ENCODE data around the gene BRINP2. TPM values are rescaled to one million over a fixed set of nuclear protein-coding genes. Genes with fewer than 3 reads are reported as not detected.

The BRINP2 gene
- total and polyA plus RNA-seq, 2 of the 4 experiments (the other 2 are of a cell fraction), result not detected

GRCh38 chr1:177286396-177286795 is 115.6 kb downstream of the BRINP2 start:
- Histone ChIP-seq H3K27ac (ENCODE audit: insufficient read depth, low read length) (no peak overlapping the region), H4K91ac (ENCODE audit: insufficient read depth, low read depth, low read length) (no peak overlapping the region), H3K36me3 (ENCODE audit: control insufficient read depth, insufficient read depth, low read length) (no peaks in the 10 kb centered on the region), H3K18ac (ENCODE audit: low read depth, low read length) (no peak overlapping the region), H3K9me3 (ENCODE audit: control insufficient read depth, insufficient read depth, low read length) (no peaks in the 10 kb centered on the region), H4K8ac (ENCODE audit: low read depth in 2 of 2, low read length in 2 of 2) (no peak overlapping the region), H3K56ac (ENCODE audit: extremely low read depth, insufficient read depth, low read length) (no peak overlapping the region), H3K9me1 (ENCODE audit: insufficient read depth, low read length) (no peaks in the 10 kb centered on the region), H2AK5ac (ENCODE audit: low read depth, low read length) (no peak overlapping the region), H3K23ac (ENCODE audit: low read depth, low read length) (no peak overlapping the region), H3K27me3 (ENCODE audit: control insufficient read depth, insufficient read depth, low read length) (no peaks in the 10 kb centered on the region), H3K4me3 (ENCODE audit: insufficient read depth, low read depth, low read length) (no peak overlapping the region), H4K5ac (ENCODE audit: low read depth, low read length) (no peak overlapping the region), H3K79me1 (ENCODE audit: low read depth in 1 of 2, low read length in 2 of 2) (no peaks in the 10 kb centered on the region), H3K4me1 (ENCODE audit: control insufficient read depth, insufficient read depth, low read length) (no peaks in the 10 kb centered on the region; the same call in 1 of the 2 replicates), H2AFZ (replicated peaks; ENCODE audit: low read length, poor library complexity) (no peak overlapping the region), H4K20me1 (ENCODE audit: insufficient read depth, low read length) (no peaks in the 10 kb centered on the region), H3K9ac (ENCODE audit: low read depth, low read length) (no peak overlapping the region), H2BK15ac (ENCODE audit: low read depth, low read length) (no peak overlapping the region), H2BK20ac (ENCODE audit: low read depth, low read length) (no peak overlapping the region), H3K4me2 (ENCODE audit: low read depth, low read length) (no peak overlapping the region), H3K4ac (ENCODE audit: low read depth, low read length) (no peak overlapping the region), H2BK120ac (ENCODE audit: low read depth, low read length) (no peak overlapping the region), H3K14ac (replicated peaks; ENCODE audit: low read depth, low read length) (no peak overlapping the region), H2BK5ac (ENCODE audit: low read depth, low read length, poor library complexity, severe bottlenecking) (no peak overlapping the region), H2AK9ac (replicated peaks; ENCODE audit: low read depth, low read length, poor library complexity) (no peak overlapping the region)
- intact Hi-C loops (cut with micrococcal nuclease), result no loop called here
- ATAC-seq (ENCODE audit: low read depth) (0 out of 2 replicates have a peak, but pooled peaks have one; percentile 24), DNase-seq (peak; percentile 53)
- in situ Hi-C loops (cut with MboI; ENCODE audit: low sequenced_read_pairs), result no loop called here
- ChIA-PET CTCF (no interaction called here), POLR2A (ENCODE audit: unreplicated experiment) (no interaction called here)
- no TSS peak for BruUV-seq (replicated peaks)
- no peak for TF ChIP-seq RCOR1 (IDR thresholded peaks at IDR 0.05; ENCODE audit: insufficient replicate concordance, low read length)
- TF ChIP-seq RAD21 (IDR thresholded peaks at IDR 0.05; ENCODE audit: low read length), result no peak
- TF ChIP-seq POLR2A (IDR thresholded peaks at IDR 0.05; ENCODE audit: low read depth, low read length), result no peak
- TF ChIP-seq NFE2L2 (IDR thresholded peaks at IDR 0.05; ENCODE audit: low read depth, low read length), result no peak
- no CpG with 5 or more reads among the region's 3 CpGs for WGBS, 2 experiments (ENCODE audit: extremely low coverage in 2 of 2, insufficient read length in 1 of 2)
- dilution Hi-C loops (cut with HindIII; ENCODE audit: low sequenced_read_pairs, unreplicated experiment), result no loop called here

Data from IMR-90 (cell line).